NT2/D1 (cell line): ENCODE results near the gene SPIRE2.

Experiments used
- DNase-seq: peaks from one replicate; pipeline ENCODE4 v3.0.0-alpha.2; 2011; ENCODE audit warnings: low read depth, low spot score
- H3K27me3 ChIP-seq: 2 replicates; pipeline ENCODE4 v1.6.0; 2011; ENCODE audit warnings: mild to moderate bottlenecking; ENCODE audit not compliant: insufficient read length, insufficient read depth
- H3K36me3 ChIP-seq: 2 replicates; pipeline ENCODE4 v1.6.1; 2011; ENCODE audit warnings: mild to moderate bottlenecking, low read length, mixed read lengths; ENCODE audit not compliant: insufficient read depth, insufficient read length
- H3K4me1 ChIP-seq: 2 replicates; pipeline ENCODE4 v1.5.1; 2011; ENCODE audit not compliant: insufficient read depth, insufficient read length
- H3K4me3 ChIP-seq: 2 replicates; pipeline ENCODE4 v1.5.1; 2011; ENCODE audit warnings: low read depth; ENCODE audit not compliant: insufficient read length
- H3K9ac ChIP-seq: 2 replicates; pipeline ENCODE4 v1.6.0; 2011; ENCODE audit warnings: low read depth; ENCODE audit not compliant: insufficient read length
- H3K9me3 ChIP-seq: 2 replicates; pipeline ENCODE4 v1.5.1; 2011; ENCODE audit warnings: mild to moderate bottlenecking, low read length; ENCODE audit not compliant: insufficient read depth
- SUZ12 ChIP-seq: IDR thresholded peaks from 2 replicates; pipeline ENCODE4 v1.6.1; 2011; ENCODE audit not compliant: insufficient read length, insufficient read depth; ENCODE audit errors: extremely low read depth
- YY1 ChIP-seq: IDR thresholded peaks from 2 replicates; pipeline ENCODE4 v1.6.1; 2011; ENCODE audit not compliant: insufficient read length, insufficient read depth
- ZNF274 ChIP-seq: IDR thresholded peaks from 2 replicates; pipeline ENCODE4 v1.6.1; 2011; ENCODE audit warnings: mild to moderate bottlenecking, low read depth, low read length

Gene SPIRE2

DNA sequence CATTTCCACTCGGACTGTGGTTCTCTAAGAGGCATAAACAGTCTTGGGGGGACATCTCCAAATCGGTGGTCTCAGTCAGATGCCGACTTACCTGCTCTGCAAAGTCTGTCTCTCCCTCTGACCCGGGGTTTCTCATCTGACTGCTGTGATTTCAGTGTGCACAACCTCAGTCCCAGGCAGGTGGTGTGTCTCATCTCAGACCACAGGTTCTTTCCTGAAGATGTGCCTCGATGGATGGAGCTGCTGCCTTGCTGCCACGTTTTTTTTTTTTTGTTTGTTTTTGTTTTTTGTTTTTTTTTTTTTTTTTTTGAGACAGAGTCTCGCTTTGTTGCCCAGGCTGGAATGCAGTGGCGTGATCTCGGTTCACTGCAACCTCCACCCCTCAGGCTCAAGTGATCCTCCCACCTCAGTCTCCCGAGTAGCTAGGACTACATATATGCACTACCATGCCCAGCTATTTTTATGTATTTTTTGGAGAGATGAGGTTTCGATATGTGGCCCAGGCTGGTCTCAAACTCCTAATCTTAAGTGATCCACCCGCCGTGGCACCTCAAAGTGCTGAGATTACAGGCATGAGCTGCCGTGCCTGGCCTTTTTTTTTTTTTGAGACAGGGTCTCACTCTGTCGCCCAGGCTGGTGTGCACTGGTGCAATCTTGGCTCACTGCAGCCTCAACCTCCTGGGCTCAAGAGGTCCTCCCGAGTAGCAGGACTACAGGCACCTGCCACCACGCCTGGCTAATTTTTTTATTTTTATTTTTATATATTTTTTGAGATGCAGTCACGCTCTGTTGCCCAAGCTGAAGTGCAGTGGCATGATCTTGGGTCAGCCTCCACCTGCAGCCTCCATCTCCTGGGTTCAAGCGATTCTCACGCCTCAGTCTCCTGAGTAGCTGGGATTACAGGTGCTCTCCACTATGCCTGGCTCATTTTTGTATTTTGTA lies 15.4 kb downstream of the SPIRE2 start:
- Histone ChIP-seq H3K9me3 (no peaks in the 10 kb centered on the region), H3K9ac (no peak overlapping the region), H3K4me3 (no peak overlapping the region), H3K27me3 (no peaks in the 10 kb centered on the region), H3K4me1 (peaks cover 18% of the 10 kb centered on the region), H3K36me3 (no peaks in the 10 kb centered on the region)
- TF ChIP-seq ZNF274 = no peak
- TF ChIP-seq SUZ12 = no peak
- no peak for TF ChIP-seq YY1
- no peak for DNase-seq

DNA sequence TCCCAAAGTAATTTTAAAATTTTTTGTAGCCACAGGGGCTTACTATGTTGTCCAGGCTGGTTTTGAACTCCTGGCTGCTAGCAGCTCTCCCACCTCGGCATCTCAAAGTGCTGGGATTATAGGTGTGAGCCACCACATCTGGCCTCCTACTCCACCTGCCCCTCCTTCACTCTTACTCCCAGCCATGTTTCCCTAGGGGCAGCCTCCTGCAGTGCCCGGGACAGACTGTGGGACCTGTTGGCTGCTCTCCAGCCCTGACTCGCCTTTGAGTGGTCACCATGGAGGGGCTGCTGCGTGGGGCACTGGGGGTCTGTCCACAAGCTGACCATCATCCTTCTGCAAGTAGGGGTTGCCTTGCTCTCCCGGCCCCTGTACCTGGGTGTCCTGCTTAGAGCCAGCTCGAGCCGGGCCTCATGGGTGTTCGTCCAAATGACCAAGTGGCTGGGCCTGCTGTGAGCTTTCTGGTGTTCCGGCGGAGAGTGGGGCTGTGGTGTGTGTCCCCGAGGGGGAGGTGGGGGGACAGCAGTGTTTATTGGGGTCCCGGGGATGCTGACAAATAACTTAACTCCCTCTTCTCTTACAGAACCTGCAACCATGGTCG lies 16.6 kb downstream of the SPIRE2 start:
- no peak overlapping the region for H3K4me3 ChIP-seq
- no peak overlapping the region for H3K9ac ChIP-seq
- TF ChIP-seq YY1 = no peak
- no peak for TF ChIP-seq ZNF274
- TF ChIP-seq SUZ12 = no peak
- H3K9me3 ChIP-seq = no peaks in the 10 kb centered on the region
- peaks cover 5% of the 10 kb centered on the region for H3K36me3 ChIP-seq
- DNase-seq = no peak
- H3K27me3 ChIP-seq = no peaks in the 10 kb centered on the region
- peaks cover 13% of the 10 kb centered on the region for H3K4me1 ChIP-seq

GRCh38 chr16:89845417-89845816 lies 17.1 kb downstream of the SPIRE2 start:
- no peak for DNase-seq
- H3K9ac ChIP-seq = no peak overlapping the region
- H3K27me3 ChIP-seq = no peaks in the 10 kb centered on the region
- H3K4me3 ChIP-seq = no peak overlapping the region
- no peaks in the 10 kb centered on the region for H3K9me3 ChIP-seq
- TF ChIP-seq YY1 (no peak), SUZ12 (no peak), ZNF274 (no peak)
- peaks cover 11% of the 10 kb centered on the region for H3K4me1 ChIP-seq
- peaks cover 5% of the 10 kb centered on the region for H3K36me3 ChIP-seq

DNA sequence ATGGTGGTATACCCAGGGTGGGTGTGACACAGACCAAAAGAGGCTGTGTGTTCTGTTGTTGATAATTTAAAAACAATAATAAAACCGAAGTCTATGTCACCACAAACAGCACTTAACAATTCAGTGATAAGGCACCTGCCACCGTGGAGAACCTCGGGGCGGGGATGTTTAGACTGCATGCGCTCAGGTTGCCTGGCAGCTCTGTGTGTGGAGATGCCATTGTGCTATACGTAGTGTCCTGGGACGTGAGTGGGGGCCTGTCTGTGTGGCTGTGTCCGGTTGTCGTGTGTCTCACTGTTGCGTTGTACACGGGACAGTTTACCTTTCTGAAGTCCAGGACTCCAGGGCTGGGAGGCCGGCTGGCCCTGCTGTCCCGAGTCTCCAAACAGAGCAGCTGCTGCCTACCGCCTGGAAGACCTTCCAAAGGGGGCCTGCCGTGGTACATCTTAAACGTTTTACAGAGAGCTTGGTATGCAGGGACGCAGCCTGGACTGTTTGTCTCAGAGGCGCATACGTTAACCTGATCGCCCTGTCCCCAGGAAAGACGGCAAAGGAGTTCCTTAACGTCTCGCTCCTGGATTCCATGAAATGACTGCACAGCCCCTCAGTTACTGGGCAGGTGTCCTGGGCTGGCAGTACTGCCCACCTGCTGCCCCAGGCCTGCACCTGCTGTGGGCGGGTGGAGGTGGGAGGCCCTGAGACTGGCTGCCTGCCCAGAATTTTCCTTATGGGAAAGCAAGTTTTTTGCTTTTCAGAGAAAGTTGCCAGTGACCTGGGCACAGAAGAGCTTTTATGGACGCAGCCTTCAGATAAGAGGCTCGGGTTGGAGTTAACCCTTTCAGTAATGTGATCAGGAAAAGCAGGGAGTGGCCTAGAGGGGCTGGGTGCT lies 19.0 kb downstream of the SPIRE2 start:
- Histone ChIP-seq H3K36me3 (peaks cover 5% of the 10 kb centered on the region), H3K9me3 (no peaks in the 10 kb centered on the region), H3K27me3 (no peaks in the 10 kb centered on the region), H3K4me1 (peaks cover 15% of the 10 kb centered on the region), H3K4me3 (no peak overlapping the region), H3K9ac (peak overlapping the region; percentile 52)
- DNase-seq = no peak
- TF ChIP-seq SUZ12 (no peak), YY1 (no peak), ZNF274 (no peak)

GRCh38 chr16:89847940-89848297 lies 19.6 kb downstream of the SPIRE2 start:
- no peaks in the 10 kb centered on the region for H3K9me3 ChIP-seq
- no peak for DNase-seq
- peaks cover 10% of the 10 kb centered on the region for H3K4me1 ChIP-seq
- no peak overlapping the region for H3K4me3 ChIP-seq
- no peaks in the 10 kb centered on the region for H3K27me3 ChIP-seq
- peak overlapping the region; percentile 52 for H3K9ac ChIP-seq
- TF ChIP-seq ZNF274 (no peak), YY1 (no peak), SUZ12 (no peak)
- H3K36me3 ChIP-seq = peaks cover 5% of the 10 kb centered on the region

- Histone ChIP-seq H3K4me1 (peaks cover 10% of the 10 kb centered on the region), H3K27me3 (no peaks in the 10 kb centered on the region), H3K4me3 (no peak overlapping the region), H3K36me3 (peaks cover 9% of the 10 kb centered on the region), H3K9me3 (no peaks in the 10 kb centered on the region), H3K9ac (no peak overlapping the region)
- no peak for DNase-seq
- TF ChIP-seq ZNF274 (no peak), SUZ12 (no peak)
Measured at GRCh38 chr16:89848974-89849373, 20.7 kb downstream of the SPIRE2 start.
